DND-41 (cell line): Measurements from ENCODE around the gene CARMIL3.

Experiments
- EZH2 ChIP-seq: IDR thresholded peaks from 3 replicates; pipeline ENCODE4 v1.6.1; 2012; ENCODE audit warnings: borderline replicate concordance, low read depth, mild to moderate bottlenecking, moderate library complexity, low read length, inconsistent platforms; ENCODE audit not compliant: severe bottlenecking
- TF ChIP-seq, protein P1 (sequence below): IDR thresholded peaks from 2 replicates; pipeline ENCODE4 v1.5.1; 2012; ENCODE audit warnings: borderline replicate concordance, low read length, moderate library complexity, mild to moderate bottlenecking; ENCODE audit not compliant: poor library complexity, severe bottlenecking; ENCODE audit errors: extremely low read depth

DNA sequence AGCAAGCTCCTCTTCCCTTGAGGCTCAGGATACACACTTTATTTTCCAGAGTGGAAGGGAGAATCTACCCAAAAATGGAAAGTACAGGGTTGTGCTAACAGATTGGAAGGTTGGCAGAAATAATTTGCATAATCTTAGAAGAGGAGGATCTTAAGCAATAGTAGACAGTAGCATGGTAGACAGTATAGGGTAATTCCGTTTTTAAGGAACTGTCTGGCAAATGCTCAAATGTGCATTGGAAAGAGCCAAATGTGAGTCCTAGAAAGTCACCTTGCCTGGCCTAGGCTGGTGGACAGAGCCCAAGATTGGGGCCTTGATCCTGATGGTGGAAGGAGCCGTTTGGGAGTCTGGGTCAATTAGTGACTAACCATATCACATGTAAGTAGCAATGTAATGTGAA lies 13.1 kb upstream of the CARMIL3 start:
- TF ChIP-seq, protein P1, sequence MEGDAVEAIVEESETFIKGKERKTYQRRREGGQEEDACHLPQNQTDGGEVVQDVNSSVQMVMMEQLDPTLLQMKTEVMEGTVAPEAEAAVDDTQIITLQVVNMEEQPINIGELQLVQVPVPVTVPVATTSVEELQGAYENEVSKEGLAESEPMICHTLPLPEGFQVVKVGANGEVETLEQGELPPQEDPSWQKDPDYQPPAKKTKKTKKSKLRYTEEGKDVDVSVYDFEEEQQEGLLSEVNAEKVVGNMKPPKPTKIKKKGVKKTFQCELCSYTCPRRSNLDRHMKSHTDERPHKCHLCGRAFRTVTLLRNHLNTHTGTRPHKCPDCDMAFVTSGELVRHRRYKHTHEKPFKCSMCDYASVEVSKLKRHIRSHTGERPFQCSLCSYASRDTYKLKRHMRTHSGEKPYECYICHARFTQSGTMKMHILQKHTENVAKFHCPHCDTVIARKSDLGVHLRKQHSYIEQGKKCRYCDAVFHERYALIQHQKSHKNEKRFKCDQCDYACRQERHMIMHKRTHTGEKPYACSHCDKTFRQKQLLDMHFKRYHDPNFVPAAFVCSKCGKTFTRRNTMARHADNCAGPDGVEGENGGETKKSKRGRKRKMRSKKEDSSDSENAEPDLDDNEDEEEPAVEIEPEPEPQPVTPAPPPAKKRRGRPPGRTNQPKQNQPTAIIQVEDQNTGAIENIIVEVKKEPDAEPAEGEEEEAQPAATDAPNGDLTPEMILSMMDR: no peak
- no peak for TF ChIP-seq EZH2
